Stimulated activated CD4-positive, alpha-beta T cell treated with anti-CD3 and anti-CD28 coated beads, Interleukin-2, amount 100 ng/mL, for 48 hours (primary cell): ENCODE data around the gene ANKRD13B.
"Not testable (repeated sequence)": the region's sequence is repeated elsewhere in the genome, so short reads cannot be mapped to it uniquely, and the experiment has no call there.

Experiments used
- DNase-seq, 2 donors: peaks; one replicate each; pipeline ENCODE4 v3.0.0-alpha.2; 2020

The ANKRD13B gene

GRCh38 chr17:29650396-29650795 lies 57.5 kb downstream of the ANKRD13B start:
- no peak for DNase-seq

GRCh38 chr17:29651913-29652312 lies 59.0 kb downstream of the ANKRD13B start:
- not testable (repeated sequence) for DNase-seq

GRCh38 chr17:29652976-29653375 lies 60.0 kb downstream of the ANKRD13B start:
- DNase-seq: no peak

GRCh38 chr17:29653995-29654714 lies 61.2 kb downstream of the ANKRD13B start:
- DNase-seq: no peak

GRCh38 chr17:29655323-29655722 lies 62.4 kb downstream of the ANKRD13B start:
- DNase-seq: no peak

- DNase-seq: no peak
Observed at GRCh38 chr17:29659155-29659554, 66.2 kb downstream of the ANKRD13B start.

- no peak for DNase-seq
Observed at GRCh38 chr17:29661213-29661612, 68.3 kb downstream of the ANKRD13B start.

- no peak for DNase-seq
Observed at GRCh38 chr17:29663155-29663554, 70.2 kb downstream of the ANKRD13B start.
